ENCODE measurements around the gene AK8.

- TF ChIP-seq CTCF (conservative IDR thresholded peaks at IDR 0.05; ENCODE audit: low read depth, low read length), result no peak
- TF ChIP-seq POLR2A (IDR thresholded peaks at IDR 0.05; ENCODE audit: low read depth, low read length), result no peak
Measured at GRCh38 chr9:132881826-132882225, 3.7 kb upstream of the AK8 start.

All from IMR-90 (cell line).